ENCODE data around the gene KRI1.

DNA sequence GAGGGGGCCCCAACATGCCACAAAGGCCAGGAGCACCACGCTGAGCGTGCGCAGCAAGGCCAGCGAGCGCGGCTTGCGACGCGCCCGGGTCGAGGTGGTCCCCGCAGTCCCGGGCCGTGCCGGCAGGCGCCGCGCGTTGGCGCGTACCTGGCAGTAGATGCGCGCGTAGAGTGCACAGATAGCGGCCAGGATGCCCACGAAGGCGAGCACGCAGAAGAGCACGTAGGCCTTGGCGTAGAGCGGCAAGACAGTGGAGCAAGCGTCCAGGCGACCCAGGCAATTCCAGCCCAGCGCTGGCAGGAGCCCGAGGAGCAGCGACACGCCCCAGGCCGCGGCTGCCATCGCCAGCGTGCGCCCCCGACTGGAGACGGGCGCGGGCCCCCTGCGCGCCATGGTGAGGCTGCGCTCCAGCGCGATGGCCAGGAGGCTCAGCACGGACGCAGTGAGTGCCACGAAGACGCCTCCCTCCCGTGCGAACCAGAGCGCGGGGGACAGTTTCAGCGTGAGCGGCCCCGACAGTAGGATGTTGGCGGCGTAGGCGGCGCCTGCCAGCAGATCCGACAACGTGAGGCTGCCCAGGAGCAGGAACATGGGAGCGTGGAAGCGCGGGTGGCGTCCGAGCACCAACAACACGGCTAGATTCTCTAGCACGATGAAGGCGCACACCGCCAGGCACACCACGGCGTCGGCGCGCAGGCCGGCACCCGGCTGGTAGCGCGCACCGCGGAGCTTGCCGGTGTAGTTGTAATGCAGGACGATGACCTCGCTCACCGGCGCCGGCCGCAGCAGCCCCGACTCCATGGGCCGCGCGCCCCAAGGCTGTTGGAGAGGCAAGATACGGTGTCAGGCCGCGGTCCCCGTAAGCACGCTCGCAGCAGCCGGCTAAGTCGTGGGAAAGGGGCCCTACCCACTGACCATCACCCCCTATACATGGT lies 51.3 kb downstream of the KRI1 start:
- TF ChIP-seq, protein P1, sequence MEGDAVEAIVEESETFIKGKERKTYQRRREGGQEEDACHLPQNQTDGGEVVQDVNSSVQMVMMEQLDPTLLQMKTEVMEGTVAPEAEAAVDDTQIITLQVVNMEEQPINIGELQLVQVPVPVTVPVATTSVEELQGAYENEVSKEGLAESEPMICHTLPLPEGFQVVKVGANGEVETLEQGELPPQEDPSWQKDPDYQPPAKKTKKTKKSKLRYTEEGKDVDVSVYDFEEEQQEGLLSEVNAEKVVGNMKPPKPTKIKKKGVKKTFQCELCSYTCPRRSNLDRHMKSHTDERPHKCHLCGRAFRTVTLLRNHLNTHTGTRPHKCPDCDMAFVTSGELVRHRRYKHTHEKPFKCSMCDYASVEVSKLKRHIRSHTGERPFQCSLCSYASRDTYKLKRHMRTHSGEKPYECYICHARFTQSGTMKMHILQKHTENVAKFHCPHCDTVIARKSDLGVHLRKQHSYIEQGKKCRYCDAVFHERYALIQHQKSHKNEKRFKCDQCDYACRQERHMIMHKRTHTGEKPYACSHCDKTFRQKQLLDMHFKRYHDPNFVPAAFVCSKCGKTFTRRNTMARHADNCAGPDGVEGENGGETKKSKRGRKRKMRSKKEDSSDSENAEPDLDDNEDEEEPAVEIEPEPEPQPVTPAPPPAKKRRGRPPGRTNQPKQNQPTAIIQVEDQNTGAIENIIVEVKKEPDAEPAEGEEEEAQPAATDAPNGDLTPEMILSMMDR (IDR thresholded peaks at IDR 0.05) = no peak
- no peak for TF ChIP-seq POLR2AphosphoS5 (IDR thresholded peaks at IDR 0.05)
